Choroid plexus epithelial cell (primary cell): ENCODE measurements around the gene HIVEP2.

Source experiments
- DNase-seq: peaks from one replicate; pipeline ENCODE4 v3.0.0-alpha.2; 2010; ENCODE audit warnings: low read depth
- H3K4me3 ChIP-seq: 2 replicates; pipeline ENCODE4 v1.5.1; 2011; ENCODE audit warnings: low read depth, mild to moderate bottlenecking, control low read depth, low read length, moderate library complexity
- TF ChIP-seq, protein P1 (sequence below): conservative IDR thresholded peaks from 2 replicates; pipeline ENCODE4 v1.5.1; 2011; ENCODE audit warnings: low read depth, mild to moderate bottlenecking, control low read depth, inconsistent platforms, low read length, moderate library complexity

Gene HIVEP2

DNA sequence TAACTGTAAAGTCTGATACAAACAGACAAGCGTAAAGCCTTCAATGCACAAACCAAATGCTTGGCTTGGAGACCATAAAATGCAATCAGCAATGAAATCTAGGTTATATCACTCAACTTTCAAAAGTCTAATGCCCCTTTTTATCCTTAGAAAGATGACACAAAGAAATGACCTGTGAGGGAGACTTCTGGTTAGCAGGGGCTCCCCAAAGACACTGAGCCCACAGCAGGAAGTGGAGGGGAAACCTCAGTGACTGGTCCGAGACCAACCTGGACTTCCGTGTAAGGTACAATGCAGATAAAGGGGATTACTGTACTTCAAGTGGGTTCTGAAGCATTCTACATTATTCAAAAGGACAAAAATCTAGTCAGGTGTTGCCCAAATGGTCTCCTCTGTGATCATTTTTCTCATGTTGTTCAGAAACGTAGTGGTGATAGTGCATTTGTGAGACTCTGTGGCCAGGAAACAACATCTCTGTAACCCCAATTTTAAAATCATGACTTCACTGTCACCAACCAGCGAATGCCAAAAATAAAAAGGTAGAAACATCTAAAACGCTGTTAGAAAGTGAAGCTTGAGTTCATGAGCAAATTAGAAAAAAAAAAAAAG is 88.2 kb downstream of the HIVEP2 start:
- TF ChIP-seq, protein P1, sequence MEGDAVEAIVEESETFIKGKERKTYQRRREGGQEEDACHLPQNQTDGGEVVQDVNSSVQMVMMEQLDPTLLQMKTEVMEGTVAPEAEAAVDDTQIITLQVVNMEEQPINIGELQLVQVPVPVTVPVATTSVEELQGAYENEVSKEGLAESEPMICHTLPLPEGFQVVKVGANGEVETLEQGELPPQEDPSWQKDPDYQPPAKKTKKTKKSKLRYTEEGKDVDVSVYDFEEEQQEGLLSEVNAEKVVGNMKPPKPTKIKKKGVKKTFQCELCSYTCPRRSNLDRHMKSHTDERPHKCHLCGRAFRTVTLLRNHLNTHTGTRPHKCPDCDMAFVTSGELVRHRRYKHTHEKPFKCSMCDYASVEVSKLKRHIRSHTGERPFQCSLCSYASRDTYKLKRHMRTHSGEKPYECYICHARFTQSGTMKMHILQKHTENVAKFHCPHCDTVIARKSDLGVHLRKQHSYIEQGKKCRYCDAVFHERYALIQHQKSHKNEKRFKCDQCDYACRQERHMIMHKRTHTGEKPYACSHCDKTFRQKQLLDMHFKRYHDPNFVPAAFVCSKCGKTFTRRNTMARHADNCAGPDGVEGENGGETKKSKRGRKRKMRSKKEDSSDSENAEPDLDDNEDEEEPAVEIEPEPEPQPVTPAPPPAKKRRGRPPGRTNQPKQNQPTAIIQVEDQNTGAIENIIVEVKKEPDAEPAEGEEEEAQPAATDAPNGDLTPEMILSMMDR: no peak
- no peak overlapping the region for H3K4me3 ChIP-seq
- no peak for DNase-seq

DNA sequence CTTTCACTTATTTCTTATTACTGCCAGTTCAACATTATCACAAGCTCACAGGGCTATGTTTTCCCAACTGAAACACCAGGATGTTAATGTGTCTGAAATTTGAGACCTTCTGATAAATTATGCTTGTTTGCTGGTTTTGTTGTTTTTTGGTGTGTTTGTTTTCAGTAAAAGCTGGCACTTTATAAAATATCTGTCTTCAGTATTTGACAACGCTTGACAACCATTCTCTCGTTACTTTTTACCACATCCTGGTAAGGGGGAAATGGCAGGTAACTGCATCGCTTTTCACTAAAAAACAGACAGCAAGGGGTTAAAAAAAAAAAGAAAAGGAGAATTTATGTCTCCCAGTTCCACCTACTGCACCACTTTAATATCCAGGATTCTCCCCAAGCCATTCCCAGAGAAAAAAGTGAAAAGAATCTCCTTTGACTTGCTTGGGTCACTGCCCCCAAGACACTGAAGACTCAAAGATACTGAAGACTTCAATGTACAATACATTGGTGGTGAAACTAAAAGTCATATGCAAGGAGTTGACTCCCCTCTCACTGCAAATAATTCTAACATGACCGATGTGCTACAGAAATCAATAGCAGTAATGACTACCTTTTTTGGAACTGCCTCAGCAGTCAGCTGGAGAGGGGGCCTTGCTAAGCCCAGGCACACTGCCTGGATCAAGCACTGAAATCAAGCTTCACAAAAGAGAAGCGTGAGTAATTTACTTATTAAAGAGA is 88.9 kb downstream of the HIVEP2 start:
- no peak overlapping the region for H3K4me3 ChIP-seq
- no peak for DNase-seq
- TF ChIP-seq, protein P1: no peak

DNA sequence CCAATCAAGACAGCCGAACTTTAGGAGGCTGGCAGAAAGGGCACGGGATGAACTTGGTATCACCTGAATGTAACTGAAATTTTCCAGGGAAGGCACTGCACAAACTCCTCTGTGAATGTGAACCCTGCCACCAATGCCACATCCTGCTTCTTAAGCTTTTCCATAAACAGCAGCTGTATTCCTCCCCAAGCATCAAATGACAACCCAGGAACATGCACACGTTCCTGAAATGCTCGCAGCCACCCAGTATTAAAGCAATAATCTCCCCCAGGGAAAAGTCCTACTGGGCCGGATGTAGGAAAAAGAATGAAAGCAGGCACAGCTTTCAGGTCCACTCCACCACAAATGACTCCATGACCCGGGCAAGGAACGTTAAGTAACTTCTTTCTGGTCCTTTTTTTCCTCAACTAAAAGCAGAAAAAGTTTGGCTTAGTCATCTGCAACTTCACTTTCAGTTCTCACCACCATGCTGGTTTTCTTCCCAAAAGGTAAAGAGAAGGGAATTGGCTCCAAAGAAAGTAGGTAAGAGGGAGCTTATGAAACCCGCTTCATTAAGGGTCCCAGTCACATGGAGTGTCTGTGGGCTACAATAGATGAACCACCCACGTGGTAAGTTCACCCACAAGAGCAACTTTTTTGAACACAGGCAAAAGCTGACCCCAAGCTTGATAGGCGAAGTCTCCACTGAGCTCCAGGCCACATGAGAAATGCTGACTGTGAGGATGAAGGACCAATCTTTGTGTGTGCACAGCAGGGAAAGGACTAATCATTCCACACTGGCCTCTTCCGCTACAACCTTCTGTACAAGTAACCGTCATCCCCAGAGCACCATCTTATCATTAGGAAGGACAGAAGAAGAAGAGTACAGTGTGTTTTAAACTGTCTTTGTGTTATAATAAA is 90.1 kb downstream of the HIVEP2 start:
- TF ChIP-seq, protein P1: no peak
- H3K4me3 ChIP-seq: no peak overlapping the region
- DNase-seq: no peak

DNA sequence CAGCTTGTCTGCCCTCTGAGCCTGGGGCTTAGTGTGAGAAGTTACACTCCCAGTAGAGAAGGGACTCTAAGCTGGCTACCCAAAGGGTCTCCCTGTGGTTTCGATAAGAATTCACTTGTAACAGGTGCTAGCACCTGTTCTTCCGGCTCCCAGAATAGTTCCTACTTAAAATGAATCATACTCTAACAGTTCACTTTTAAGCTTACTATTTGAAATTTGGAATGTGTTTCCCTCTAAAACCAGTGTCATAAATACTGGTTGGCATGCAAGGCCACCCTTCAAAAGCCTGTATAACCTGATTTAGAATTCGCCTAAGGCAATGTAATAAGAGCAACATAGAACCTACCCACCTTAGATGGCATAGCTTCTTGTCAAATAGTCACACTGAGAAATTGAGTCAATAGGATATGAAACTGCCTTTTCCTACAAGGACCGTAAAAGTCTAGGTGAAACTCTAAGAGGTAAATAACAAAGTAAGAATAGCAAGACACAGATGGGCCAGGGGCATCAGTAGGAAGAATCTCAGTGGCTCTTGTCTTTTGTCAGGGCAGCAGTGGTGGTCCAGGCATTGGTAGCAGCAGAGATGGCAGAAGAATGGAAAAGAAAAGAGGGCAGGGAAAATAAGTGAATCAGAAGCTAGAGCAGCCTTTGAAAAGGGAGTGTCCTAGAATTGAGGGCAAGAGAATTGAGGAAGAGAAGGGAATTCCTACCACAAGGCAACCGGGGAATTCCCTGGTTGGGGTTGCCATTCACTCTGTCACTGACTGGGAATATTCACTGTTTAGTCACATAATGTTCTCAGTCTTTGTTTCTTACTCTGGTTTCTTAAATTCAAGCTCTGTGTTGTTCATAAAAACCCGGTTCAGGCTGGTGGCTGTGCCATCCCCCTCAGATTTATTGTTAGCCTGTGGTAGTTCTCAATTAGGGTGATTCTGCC is 91.5 kb downstream of the HIVEP2 start:
- H3K4me3 ChIP-seq: no peak overlapping the region
- TF ChIP-seq, protein P1: no peak
- DNase-seq: no peak

DNA sequence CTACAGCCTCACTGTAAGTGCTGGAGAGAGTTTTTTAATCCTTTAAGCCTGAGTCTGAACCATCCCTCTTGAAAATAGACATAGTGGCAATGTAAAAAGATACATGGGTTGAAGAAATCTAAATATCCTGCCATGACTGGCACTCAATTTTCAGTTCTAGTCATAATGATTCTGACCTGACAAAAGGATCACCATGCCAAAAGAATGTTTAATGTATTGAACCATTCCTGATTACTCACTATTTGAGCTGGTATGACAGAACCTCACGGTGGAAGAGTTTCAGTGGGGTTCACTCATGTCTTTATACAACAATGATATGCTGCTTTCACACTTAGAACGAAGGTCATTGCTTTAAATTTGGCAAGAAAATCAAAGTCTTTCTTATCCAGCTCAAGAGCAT is 93.4 kb downstream of the HIVEP2 start:
- TF ChIP-seq, protein P1: no peak

DNA sequence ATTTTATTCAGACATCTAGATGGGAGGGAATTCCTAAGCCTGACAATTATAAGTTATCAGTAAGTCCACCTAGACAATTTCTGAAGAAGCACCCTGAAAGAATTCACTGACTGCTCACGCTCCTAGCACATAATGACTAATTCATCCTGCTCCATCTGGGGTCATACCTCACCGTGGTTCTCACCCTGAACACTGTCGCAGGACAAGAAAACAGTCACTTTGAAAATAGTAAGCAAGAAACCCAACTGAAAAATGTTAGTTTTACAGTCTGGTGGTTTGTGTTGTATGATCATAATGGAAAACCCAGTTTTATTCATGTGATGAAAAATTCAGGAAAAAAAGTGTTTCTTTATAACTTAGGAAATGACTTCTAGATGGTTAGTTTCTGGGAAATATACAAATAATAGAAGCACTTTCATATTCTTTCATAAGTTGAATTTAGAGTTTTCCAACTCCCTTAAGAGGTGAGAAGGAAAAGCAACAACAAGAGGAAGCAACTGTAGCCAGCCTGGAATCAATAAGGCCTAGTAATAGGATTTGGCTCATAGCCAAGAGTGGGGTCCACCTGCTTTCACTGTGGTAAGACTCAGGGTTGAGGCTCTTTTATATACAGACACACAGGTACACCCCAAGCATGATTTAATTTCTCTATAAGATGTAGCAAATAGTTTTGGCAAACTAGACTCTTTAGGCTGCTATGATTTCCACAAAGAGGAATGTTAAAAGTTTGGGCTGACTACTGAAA is 94.1 kb downstream of the HIVEP2 start:
- H3K4me3 ChIP-seq: no peak overlapping the region
- peak; percentile 69 for DNase-seq
- TF ChIP-seq, protein P1: no peak

More for the DNA sequence above, 93.4 kb downstream of the HIVEP2 start:
- no peak for DNase-seq
- H3K4me3 ChIP-seq: no peak overlapping the region
